D721Med (cell line): ENCODE results near the gene PCDHGB5.
"Not testable (repeated sequence)": the region's sequence is repeated elsewhere in the genome, so short reads cannot be mapped to it uniquely, and the experiment has no call there.

Experiments used
- DNase-seq: peaks from one replicate; pipeline ENCODE4 v3.0.0; 2011; ENCODE audit warnings: low spot score; ENCODE audit not compliant: insufficient read length
- FAIRE-seq: peaks from 2 replicates; lab custom pipeline; 2011; peaks lifted over from hg19 to GRCh38; lab: Jason Lieb, UNC
- TF ChIP-seq, protein P1 (sequence below): IDR thresholded peaks from 2 replicates; pipeline ENCODE4 v1.5.1; 2012; ENCODE audit warnings: mild to moderate bottlenecking, control low read depth; ENCODE audit not compliant: insufficient read depth; ENCODE audit errors: missing control alignments

The PCDHGB5 gene

DNA sequence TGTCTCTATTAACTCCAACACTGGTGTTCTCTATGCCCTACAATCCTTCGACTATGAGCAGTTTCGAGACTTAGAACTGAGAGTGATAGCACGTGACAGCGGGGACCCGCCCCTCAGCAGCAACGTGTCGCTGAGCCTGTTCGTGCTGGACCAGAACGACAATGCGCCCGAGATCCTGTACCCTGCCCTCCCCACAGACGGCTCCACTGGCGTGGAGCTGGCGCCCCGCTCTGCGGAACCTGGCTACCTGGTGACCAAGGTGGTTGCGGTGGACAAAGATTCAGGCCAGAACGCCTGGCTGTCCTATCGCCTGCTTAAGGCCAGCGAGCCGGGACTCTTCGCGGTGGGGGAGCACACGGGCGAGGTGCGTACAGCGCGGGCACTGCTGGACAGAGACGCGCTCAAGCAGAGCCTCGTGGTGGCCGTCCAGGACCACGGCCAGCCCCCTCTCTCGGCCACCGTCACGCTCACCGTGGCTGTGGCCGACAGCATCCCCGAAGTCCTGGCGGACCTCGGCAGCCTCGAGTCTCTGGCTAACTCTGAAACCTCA, 25.1 kb downstream of the PCDHGB5 start:
- TF ChIP-seq, protein P1, sequence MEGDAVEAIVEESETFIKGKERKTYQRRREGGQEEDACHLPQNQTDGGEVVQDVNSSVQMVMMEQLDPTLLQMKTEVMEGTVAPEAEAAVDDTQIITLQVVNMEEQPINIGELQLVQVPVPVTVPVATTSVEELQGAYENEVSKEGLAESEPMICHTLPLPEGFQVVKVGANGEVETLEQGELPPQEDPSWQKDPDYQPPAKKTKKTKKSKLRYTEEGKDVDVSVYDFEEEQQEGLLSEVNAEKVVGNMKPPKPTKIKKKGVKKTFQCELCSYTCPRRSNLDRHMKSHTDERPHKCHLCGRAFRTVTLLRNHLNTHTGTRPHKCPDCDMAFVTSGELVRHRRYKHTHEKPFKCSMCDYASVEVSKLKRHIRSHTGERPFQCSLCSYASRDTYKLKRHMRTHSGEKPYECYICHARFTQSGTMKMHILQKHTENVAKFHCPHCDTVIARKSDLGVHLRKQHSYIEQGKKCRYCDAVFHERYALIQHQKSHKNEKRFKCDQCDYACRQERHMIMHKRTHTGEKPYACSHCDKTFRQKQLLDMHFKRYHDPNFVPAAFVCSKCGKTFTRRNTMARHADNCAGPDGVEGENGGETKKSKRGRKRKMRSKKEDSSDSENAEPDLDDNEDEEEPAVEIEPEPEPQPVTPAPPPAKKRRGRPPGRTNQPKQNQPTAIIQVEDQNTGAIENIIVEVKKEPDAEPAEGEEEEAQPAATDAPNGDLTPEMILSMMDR: no peak
- FAIRE-seq: no peak

DNA sequence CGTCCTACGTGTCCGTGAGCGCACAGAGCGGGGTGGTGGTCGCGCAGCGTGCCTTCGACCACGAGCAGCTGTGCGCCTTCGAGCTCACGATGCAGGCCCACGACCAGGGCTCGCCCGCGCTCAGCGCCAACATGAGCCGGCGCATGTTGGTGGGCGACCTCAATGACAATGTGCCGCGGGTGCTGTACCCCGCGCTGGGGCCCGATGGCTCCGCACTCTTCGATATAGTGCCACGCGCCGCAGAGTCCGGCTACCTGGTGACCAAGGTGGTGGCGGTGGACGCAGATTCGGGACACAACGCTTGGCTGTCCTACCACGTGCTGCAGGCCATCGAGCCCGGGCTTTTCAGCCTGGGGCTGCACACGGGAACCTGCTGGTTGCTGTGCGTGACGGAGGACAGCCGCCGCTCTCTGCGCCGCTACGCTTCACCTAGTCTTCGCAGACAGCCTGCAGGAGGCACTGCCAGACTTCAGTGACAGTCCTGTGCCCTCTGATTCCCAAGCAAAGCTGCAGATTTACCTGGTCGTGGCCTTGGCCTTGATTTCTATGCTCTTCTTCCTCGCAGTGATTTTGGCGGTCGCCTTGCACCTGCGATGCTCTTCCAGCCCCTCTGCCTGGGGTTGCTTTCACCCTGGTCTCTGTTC, 30.2 kb downstream of the PCDHGB5 start:
- DNase-seq: no peak
- FAIRE-seq: no peak
- TF ChIP-seq, protein P1: no peak

More for the DNA sequence above, 25.1 kb downstream of the PCDHGB5 start:
- no peak for DNase-seq

DNA sequence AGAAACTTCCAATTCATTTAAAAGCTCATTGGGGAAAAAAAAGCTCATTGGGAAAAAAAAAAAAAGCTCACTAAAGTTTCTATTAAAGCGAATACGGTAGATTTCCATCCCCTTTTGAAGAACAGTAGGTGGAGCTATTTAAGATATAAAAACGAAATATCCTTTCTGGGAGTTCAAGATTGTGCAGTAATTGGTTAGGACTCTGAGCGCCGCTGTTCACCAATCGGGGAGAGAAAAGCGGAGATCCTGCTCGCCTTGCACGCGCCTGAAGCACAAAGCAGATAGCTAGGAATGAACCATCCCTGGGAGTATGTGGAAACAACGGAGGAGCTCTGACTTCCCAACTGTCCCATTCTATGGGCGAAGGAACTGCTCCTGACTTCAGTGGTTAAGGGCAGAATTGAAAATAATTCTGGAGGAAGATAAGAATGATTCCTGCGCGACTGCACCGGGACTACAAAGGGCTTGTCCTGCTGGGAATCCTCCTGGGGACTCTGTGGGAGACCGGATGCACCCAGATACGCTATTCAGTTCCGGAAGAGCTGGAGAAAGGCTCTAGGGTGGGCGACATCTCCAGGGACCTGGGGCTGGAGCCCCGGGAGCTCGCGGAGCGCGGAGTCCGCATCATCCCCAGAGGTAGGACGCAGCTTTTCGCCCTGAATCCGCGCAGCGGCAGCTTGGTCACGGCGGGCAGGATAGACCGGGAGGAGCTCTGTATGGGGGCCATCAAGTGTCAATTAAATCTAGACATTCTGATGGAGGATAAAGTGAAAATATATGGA, 32.8 kb downstream of the PCDHGB5 start, which contains the start of gene PCDHGA12:
TSS of gene PCDHGA12 (plus strand) at position 176 of the 782 bp plus-strand sequence. CDS start at position 429, 253 bp downstream.
- TF ChIP-seq, protein P1: no peak
- FAIRE-seq (no peak), DNase-seq (no peak)

DNA sequence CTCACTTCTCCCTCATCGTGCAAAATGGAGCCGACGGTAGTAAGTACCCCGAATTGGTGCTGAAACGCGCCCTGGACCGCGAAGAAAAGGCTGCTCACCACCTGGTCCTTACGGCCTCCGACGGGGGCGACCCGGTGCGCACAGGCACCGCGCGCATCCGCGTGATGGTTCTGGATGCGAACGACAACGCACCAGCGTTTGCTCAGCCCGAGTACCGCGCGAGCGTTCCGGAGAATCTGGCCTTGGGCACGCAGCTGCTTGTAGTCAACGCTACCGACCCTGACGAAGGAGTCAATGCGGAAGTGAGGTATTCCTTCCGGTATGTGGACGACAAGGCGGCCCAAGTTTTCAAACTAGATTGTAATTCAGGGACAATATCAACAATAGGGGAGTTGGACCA, 33.5 kb downstream of the PCDHGB5 start:
- no peak for FAIRE-seq
- no peak for DNase-seq
- TF ChIP-seq, protein P1: no peak

DNA sequence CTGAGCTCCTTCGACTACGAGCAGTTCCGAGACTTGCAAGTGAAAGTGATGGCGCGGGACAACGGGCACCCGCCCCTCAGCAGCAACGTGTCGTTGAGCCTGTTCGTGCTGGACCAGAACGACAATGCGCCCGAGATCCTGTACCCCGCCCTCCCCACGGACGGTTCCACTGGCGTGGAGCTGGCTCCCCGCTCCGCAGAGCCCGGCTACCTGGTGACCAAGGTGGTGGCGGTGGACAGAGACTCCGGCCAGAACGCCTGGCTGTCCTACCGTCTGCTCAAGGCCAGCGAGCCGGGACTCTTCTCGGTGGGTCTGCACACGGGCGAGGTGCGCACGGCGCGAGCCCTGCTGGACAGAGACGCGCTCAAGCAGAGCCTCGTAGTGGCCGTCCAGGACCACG, 34.6 kb downstream of the PCDHGB5 start:
- not testable (repeated sequence) for DNase-seq, FAIRE-seq

DNA sequence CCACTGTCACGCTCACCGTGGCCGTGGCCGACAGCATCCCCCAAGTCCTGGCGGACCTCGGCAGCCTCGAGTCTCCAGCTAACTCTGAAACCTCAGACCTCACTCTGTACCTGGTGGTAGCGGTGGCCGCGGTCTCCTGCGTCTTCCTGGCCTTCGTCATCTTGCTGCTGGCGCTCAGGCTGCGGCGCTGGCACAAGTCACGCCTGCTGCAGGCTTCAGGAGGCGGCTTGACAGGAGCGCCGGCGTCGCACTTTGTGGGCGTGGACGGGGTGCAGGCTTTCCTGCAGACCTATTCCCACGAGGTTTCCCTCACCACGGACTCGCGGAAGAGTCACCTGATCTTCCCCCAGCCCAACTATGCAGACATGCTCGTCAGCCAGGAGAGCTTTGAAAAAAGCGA, 35.0 kb downstream of the PCDHGB5 start:
- FAIRE-seq, DNase-seq: not testable (repeated sequence)

DNA sequence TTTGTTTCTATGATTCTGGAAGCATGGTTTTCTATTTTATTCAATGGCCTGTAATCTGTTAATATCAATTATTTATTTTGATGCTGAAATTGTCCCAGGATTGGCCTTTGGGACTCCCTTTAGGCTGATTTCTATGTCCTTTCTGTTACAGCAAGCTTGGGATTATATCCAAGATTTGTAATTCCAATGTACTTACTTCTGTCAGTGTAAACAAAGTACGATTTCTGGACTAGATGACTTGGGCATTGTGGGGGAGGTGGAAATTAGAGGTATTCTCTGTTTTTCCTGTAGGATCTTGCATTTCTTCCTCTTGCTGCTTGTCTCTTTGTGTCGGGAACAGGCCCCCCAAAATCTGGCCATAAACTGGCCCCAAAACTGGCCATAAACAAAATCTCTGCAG, 36.3 kb downstream of the PCDHGB5 start:
- TF ChIP-seq, protein P1: no peak
- FAIRE-seq (no peak), DNase-seq (no peak)

DNA sequence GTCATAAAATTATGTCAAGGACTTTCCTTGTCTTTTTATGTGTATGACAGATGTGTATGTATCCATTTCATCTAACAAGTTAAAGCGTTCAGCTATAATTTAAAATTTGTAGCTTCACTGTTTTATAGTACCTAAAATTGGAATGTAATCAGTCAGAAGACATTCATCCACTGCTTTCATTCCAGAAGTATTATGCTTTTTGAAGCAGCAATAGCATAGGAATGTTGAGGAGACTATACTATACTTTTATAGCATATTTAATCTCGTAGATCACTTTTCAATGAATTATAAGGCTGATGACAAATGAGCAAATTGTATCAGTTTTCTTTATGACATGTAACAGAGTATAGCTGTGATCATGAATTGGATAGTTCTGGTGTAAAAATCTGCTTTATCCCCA, 39.5 kb downstream of the PCDHGB5 start:
- no peak for FAIRE-seq
- DNase-seq: no peak
- TF ChIP-seq, protein P1: no peak
